HCT116 (cell line): ENCODE measurements around the gene GNB1L.

ENCODE experiments used
- CBX3 ChIP-seq: IDR thresholded peaks from 2 replicates; pipeline ENCODE4 v1.6.1; 2012; ENCODE audit warnings: low read depth
- CEBPB ChIP-seq: IDR thresholded peaks from 2 replicates; pipeline ENCODE4 v1.6.1; 2012; ENCODE audit warnings: low read depth
- CTCF ChIP-seq, 3 experiments: fragments of 200-600 bp in 1 of 3; sonication (generic) in 1 of 3; IDR thresholded peaks in 2 of 3; conservative IDR thresholded peaks in 1 of 3; 2 replicates each; pipeline ENCODE4 v1.5.1; 2012 to 2017; ENCODE audit warnings: low read depth in 2 of 3, low read length in 2 of 3, antibody characterized with exemption in 1 of 3, borderline replicate concordance in 1 of 3, control low read depth in 1 of 3, mild to moderate bottlenecking in 1 of 3, mixed read lengths in 1 of 3, mixed run types in 1 of 3, moderate library complexity in 1 of 3; ENCODE audit not compliant: insufficient read depth in 1 of 3
- EZH2phosphoT487 ChIP-seq: fragments of 200-600 bp; IDR thresholded peaks from 2 replicates; pipeline ENCODE4 v1.6.1; 2018; ENCODE audit warnings: antibody characterized with exemption, borderline replicate concordance
- MAX ChIP-seq: IDR thresholded peaks from 2 replicates; pipeline ENCODE4 v1.6.1; 2012
- POLR2A ChIP-seq: IDR thresholded peaks from 2 replicates; pipeline ENCODE4 v1.7.0; 2011; ENCODE audit warnings: borderline replicate concordance; ENCODE audit not compliant: insufficient read depth, insufficient read length; ENCODE audit errors: extremely low read depth
- POLR2AphosphoS5 ChIP-seq: IDR thresholded peaks from 2 replicates; pipeline ENCODE4 v1.6.1; 2011; ENCODE audit warnings: mild to moderate bottlenecking, low read depth, low read length, moderate library complexity
- SRF ChIP-seq: IDR thresholded peaks from 2 replicates; pipeline ENCODE4 v1.6.1; 2012; ENCODE audit warnings: low read depth
- YY1 ChIP-seq: IDR thresholded peaks from 2 replicates; pipeline ENCODE4 v1.6.1; 2011; ENCODE audit warnings: low read length, low read depth, moderate library complexity, mild to moderate bottlenecking; ENCODE audit not compliant: insufficient replicate concordance; ENCODE audit errors: extremely low read depth
- ZFX ChIP-seq: fragments of 450-650 bp; IDR thresholded peaks from 2 replicates; pipeline ENCODE4 v1.6.1; 2017
- ZNF274 ChIP-seq: fragments of 200-500 bp; sonication (Bioruptor generic); IDR thresholded peaks from 2 replicates; pipeline ENCODE4 v1.6.1; 2014; ENCODE audit warnings: mild to moderate bottlenecking, low read depth, low read length, inconsistent platforms
- TF ChIP-seq, protein P1 (sequence below): IDR thresholded peaks from 2 replicates; pipeline ENCODE4 v1.6.1; 2012
- TF ChIP-seq, protein P2 (sequence below): IDR thresholded peaks from 2 replicates; pipeline ENCODE4 v1.6.1; 2011; ENCODE audit warnings: mild to moderate bottlenecking, low read length, moderate library complexity; ENCODE audit not compliant: insufficient replicate concordance; ENCODE audit errors: extremely low read depth

DNA sequence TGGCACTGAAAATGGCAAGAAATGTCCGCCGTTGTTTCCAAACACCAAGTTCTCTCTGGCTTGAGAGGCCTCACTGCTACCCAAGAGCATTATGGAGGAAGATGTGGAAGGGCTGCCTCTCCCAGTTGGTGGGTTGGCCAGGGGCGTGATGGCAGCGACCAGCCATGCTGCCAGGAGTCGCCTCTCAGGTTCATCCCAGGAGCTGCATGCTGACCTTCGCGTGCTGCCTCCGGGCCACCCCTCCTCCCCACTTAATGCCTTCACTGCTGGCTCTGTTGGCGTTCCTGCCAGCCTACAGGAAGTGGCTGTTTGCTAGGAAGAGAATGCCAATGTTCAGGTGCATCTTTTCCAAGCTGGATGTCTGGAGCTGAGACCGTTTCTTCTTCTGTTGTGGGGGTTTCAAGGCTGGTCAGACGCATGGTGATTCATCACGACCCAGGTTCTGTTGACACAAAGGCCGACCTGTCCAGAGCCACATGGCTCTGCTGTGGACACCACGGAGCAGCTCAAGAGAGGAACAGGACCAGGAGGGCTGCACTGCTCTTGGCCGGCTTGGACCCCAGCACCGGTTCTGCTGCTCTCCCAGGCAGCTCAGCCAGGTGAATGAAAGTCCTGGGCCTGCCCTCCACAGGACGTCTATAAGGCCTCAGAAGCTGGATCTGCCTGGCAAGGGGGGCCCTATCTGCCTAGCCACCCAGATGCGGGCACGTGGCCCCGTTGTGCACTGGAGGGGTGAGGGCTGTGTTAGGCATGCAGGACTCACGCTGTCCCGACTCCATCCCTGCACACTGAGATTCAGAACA lies 69.0 kb downstream of the GNB1L start:
- TF ChIP-seq CTCF (IDR thresholded peaks at IDR 0.05 in 2 of 3, conservative IDR thresholded peaks at IDR 0.05 in 1 of 3; ENCODE audit: borderline replicate concordance in 1 of 3, insufficient read depth in 1 of 3, low read depth in 2 of 3, low read length in 2 of 3), result no peak
- no peak for TF ChIP-seq POLR2A
- no peak for TF ChIP-seq YY1
- TF ChIP-seq EZH2phosphoT487, result no peak
- TF ChIP-seq, protein P1, sequence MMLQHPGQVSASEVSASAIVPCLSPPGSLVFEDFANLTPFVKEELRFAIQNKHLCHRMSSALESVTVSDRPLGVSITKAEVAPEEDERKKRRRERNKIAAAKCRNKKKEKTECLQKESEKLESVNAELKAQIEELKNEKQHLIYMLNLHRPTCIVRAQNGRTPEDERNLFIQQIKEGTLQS, result no peak
- no peak for TF ChIP-seq MAX
- no peak for TF ChIP-seq ZNF274
- TF ChIP-seq POLR2AphosphoS5, result no peak
- no peak for TF ChIP-seq SRF
- TF ChIP-seq ZFX, result no peak
- TF ChIP-seq CEBPB, result no peak
- TF ChIP-seq CBX3, result no peak
- TF ChIP-seq, protein P2, sequence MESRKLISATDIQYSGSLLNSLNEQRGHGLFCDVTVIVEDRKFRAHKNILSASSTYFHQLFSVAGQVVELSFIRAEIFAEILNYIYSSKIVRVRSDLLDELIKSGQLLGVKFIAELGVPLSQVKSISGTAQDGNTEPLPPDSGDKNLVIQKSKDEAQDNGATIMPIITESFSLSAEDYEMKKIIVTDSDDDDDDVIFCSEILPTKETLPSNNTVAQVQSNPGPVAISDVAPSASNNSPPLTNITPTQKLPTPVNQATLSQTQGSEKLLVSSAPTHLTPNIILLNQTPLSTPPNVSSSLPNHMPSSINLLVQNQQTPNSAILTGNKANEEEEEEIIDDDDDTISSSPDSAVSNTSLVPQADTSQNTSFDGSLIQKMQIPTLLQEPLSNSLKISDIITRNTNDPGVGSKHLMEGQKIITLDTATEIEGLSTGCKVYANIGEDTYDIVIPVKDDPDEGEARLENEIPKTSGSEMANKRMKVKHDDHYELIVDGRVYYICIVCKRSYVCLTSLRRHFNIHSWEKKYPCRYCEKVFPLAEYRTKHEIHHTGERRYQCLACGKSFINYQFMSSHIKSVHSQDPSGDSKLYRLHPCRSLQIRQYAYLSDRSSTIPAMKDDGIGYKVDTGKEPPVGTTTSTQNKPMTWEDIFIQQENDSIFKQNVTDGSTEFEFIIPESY, result no peak
